EH (cell line): Measurements from ENCODE around the gene NFATC1.
"Not testable (repeated sequence)": the region's sequence is repeated elsewhere in the genome, so short reads cannot be mapped to it uniquely, and the experiment has no call there.

Experiments
- DNase-seq: peaks from one replicate; pipeline ENCODE4 v3.0.0-alpha.2; 2015; ENCODE audit warnings: low read depth

Gene NFATC1

GRCh38 chr18:79489051-79489898, 93.5 kb downstream of the NFATC1 start:
- DNase-seq, result no peak

GRCh38 chr18:79489899-79490625, 94.3 kb downstream of the NFATC1 start:
- DNase-seq, result no peak

- no peak for DNase-seq
These were observed 94.9 kb downstream of the NFATC1 start for GRCh38 chr18:79490626-79491041.

GRCh38 chr18:79491081-79491551, 95.4 kb downstream of the NFATC1 start:
- DNase-seq, result no peak

GRCh38 chr18:79493211-79493800, 97.6 kb downstream of the NFATC1 start:
- DNase-seq, result no peak

- no peak for DNase-seq
These were observed 98.1 kb downstream of the NFATC1 start for GRCh38 chr18:79493801-79494211.

- no peak for DNase-seq
These were observed 99.2 kb downstream of the NFATC1 start for GRCh38 chr18:79494936-79495335.

- DNase-seq, result no peak
These were observed 99.9 kb downstream of the NFATC1 start for GRCh38 chr18:79495591-79496071.

- DNase-seq, result no peak
These were observed 100.7 kb downstream of the NFATC1 start for GRCh38 chr18:79496237-79496977.

GRCh38 chr18:79496978-79497637, 101.4 kb downstream of the NFATC1 start:
- DNase-seq, result peak; percentile 80

GRCh38 chr18:79497638-79498081, 101.9 kb downstream of the NFATC1 start:
- peak; percentile 50 for DNase-seq

GRCh38 chr18:79498662-79499061, 102.9 kb downstream of the NFATC1 start:
- no peak for DNase-seq

- no peak for DNase-seq
These were observed 105.3 kb downstream of the NFATC1 start for GRCh38 chr18:79501006-79501405.

GRCh38 chr18:79502782-79503181, 107.1 kb downstream of the NFATC1 start:
- DNase-seq, result peak; percentile 19

- no peak for DNase-seq
These were observed 107.7 kb downstream of the NFATC1 start for GRCh38 chr18:79503406-79503805.

GRCh38 chr18:79504034-79504433, 108.3 kb downstream of the NFATC1 start:
- DNase-seq, result no peak

- DNase-seq, result not testable (repeated sequence)
These were observed 108.8 kb downstream of the NFATC1 start for GRCh38 chr18:79504495-79504894.

- not testable (repeated sequence) for DNase-seq
These were observed 109.7 kb downstream of the NFATC1 start for GRCh38 chr18:79505465-79505864.

- peak; percentile 71 for DNase-seq
These were observed 110.7 kb downstream of the NFATC1 start for GRCh38 chr18:79506191-79507075.

GRCh38 chr18:79507076-79507545, 111.4 kb downstream of the NFATC1 start:
- peak; percentile 71 for DNase-seq
